H9 (cell line): ENCODE data around the gene NLN. TPM values are rescaled to one million over a fixed set of nuclear protein-coding genes. Genes with fewer than 3 reads are reported as not detected.

ENCODE experiments used
- DNase-seq: peaks from one replicate; pipeline ENCODE4 v3.0.0-alpha.2; 2017
- H2AFZ ChIP-seq: one replicate; pipeline ENCODE4 v1.6.1; 2013; ENCODE audit warnings: mild to moderate bottlenecking, low read length, control low read depth, moderate library complexity
- H2AK5ac ChIP-seq: 2 replicates; pipeline ENCODE4 v1.6.1; 2013; ENCODE audit warnings: low read length, control low read depth, mixed read lengths; ENCODE audit not compliant: insufficient read length
- H2BK120ac ChIP-seq: one replicate; pipeline ENCODE4 v1.6.1; 2013; ENCODE audit warnings: low read depth, mild to moderate bottlenecking, low read length, control low read depth, inconsistent platforms; ENCODE audit not compliant: poor library complexity, severe bottlenecking
- H2BK12ac ChIP-seq: 2 replicates; pipeline ENCODE4 v1.6.1; 2013; ENCODE audit warnings: low read length, control low read depth, mixed read lengths, low read depth; ENCODE audit not compliant: insufficient read length
- H2BK15ac ChIP-seq: 2 replicates; pipeline ENCODE4 v1.6.1; 2013; ENCODE audit warnings: low read depth, low read length, control low read depth
- H2BK20ac ChIP-seq: one replicate; pipeline ENCODE4 v1.6.1; 2013; ENCODE audit warnings: low read depth, mild to moderate bottlenecking, low read length, control low read depth, inconsistent platforms; ENCODE audit not compliant: poor library complexity, severe bottlenecking
- H2BK5ac ChIP-seq: 2 replicates; pipeline ENCODE4 v1.6.1; 2013; ENCODE audit warnings: low read length, control low read depth, mixed read lengths; ENCODE audit not compliant: insufficient read length
- H3K14ac ChIP-seq: 2 replicates; pipeline ENCODE4 v1.6.1; 2013; ENCODE audit warnings: low read length, control low read depth; ENCODE audit not compliant: insufficient read depth
- H3K18ac ChIP-seq: 2 replicates; pipeline ENCODE4 v1.6.1; 2013; ENCODE audit warnings: low read depth, mild to moderate bottlenecking, mixed read lengths, low read length, control low read depth; ENCODE audit not compliant: insufficient read length
- H3K23ac ChIP-seq: 2 replicates; pipeline ENCODE4 v1.6.1; 2013; ENCODE audit warnings: low read length, control low read depth, mixed read lengths, low read depth; ENCODE audit not compliant: insufficient read length
- H3K23me2 ChIP-seq: 2 replicates; pipeline ENCODE4 v1.6.1; 2013; ENCODE audit warnings: low read depth, mild to moderate bottlenecking, mixed read lengths, low read length, control low read depth; ENCODE audit not compliant: insufficient read length, poor library complexity, severe bottlenecking
- H3K27ac ChIP-seq: 2 replicates; pipeline ENCODE4 v1.5.1; 2013; ENCODE audit warnings: low read length, control low read depth, mixed read lengths, low read depth; ENCODE audit not compliant: insufficient read length
- H3K27me3 ChIP-seq: 2 replicates; pipeline ENCODE4 v1.6.1; 2013; ENCODE audit warnings: low read length, control low read depth, inconsistent platforms; ENCODE audit not compliant: insufficient read depth
- H3K4ac ChIP-seq: 2 replicates; pipeline ENCODE4 v1.6.1; 2013; ENCODE audit warnings: low read depth, mild to moderate bottlenecking, control low read depth, inconsistent platforms, low read length, moderate library complexity
- H3K4me1 ChIP-seq: 2 replicates; pipeline ENCODE4 v1.6.1; 2013; ENCODE audit warnings: low read length, control low read depth, inconsistent platforms; ENCODE audit not compliant: insufficient read depth
- H3K4me2 ChIP-seq: 2 replicates; pipeline ENCODE4 v1.6.1; 2013; ENCODE audit warnings: low read length, control low read depth, mixed read lengths; ENCODE audit not compliant: insufficient read length, insufficient read depth
- H3K56ac ChIP-seq: 2 replicates; pipeline ENCODE4 v1.6.1; 2013; ENCODE audit warnings: low read depth, mild to moderate bottlenecking, mixed read lengths, low read length, control low read depth; ENCODE audit not compliant: insufficient read length
- H3K79me1 ChIP-seq: 2 replicates; pipeline ENCODE4 v1.6.1; 2013; ENCODE audit warnings: low read depth, mild to moderate bottlenecking, moderate library complexity, low read length, control low read depth, inconsistent platforms; ENCODE audit not compliant: insufficient read depth, poor library complexity, severe bottlenecking
- H3K79me2 ChIP-seq: 2 replicates; pipeline ENCODE4 v1.6.1; 2013; ENCODE audit warnings: low read length, control low read depth, inconsistent platforms; ENCODE audit not compliant: insufficient read depth
- H3K9ac ChIP-seq: 2 replicates; pipeline ENCODE4 v1.6.1; 2013; ENCODE audit warnings: low read length, control low read depth, mixed read lengths; ENCODE audit not compliant: insufficient read length; ENCODE audit errors: extremely low read depth
- H3K9me3 ChIP-seq: one replicate; pipeline ENCODE4 v1.6.1; 2013; ENCODE audit warnings: low read depth, low read length, inconsistent platforms; ENCODE audit not compliant: control insufficient read depth
- H3T11ph ChIP-seq: one replicate; pipeline ENCODE4 v1.6.1; 2013; ENCODE audit warnings: mild to moderate bottlenecking, low read length, control low read depth, inconsistent platforms
- H4K20me1 ChIP-seq: one replicate; pipeline ENCODE4 v1.6.1; 2013; ENCODE audit not compliant: control insufficient read depth, insufficient read length, insufficient read depth
- H4K5ac ChIP-seq: 2 replicates; pipeline ENCODE4 v1.6.1; 2013; ENCODE audit warnings: low read depth, mild to moderate bottlenecking, mixed read lengths, low read length, control low read depth; ENCODE audit not compliant: insufficient read length
- H4K8ac ChIP-seq: replicated peaks from 2 replicates; pipeline ENCODE4 v1.6.1; 2013; ENCODE audit warnings: low read length, control low read depth, mixed read lengths, low read depth; ENCODE audit not compliant: insufficient read length
- H4K91ac ChIP-seq: 2 replicates; pipeline ENCODE4 v1.6.1; 2013; ENCODE audit warnings: low read depth, mild to moderate bottlenecking, moderate library complexity, mixed read lengths, low read length, control low read depth; ENCODE audit not compliant: insufficient read length
- H3K27ac Mint-ChIP-seq, 3 experiments: 2 replicates in 2 of 3; 3 replicates in 1 of 3; pipeline ENCODE4 v1.8.0; 2020 to 2021; ENCODE audit warnings: mixed read lengths in 3 of 3, mild to moderate bottlenecking in 1 of 3, moderate library complexity in 1 of 3
- H3K27me3 Mint-ChIP-seq: 2 replicates; pipeline ENCODE4 v1.8.0; 2021; ENCODE audit warnings: low read depth, mild to moderate bottlenecking, moderate library complexity, mixed read lengths
- H3K36me3 Mint-ChIP-seq, 3 experiments: 2 replicates in 2 of 3; 3 replicates in 1 of 3; pipeline ENCODE4 v1.8.0; 2020 to 2021; ENCODE audit warnings: low read depth in 3 of 3, mixed read lengths in 3 of 3; ENCODE audit not compliant: insufficient read depth in 1 of 3
- H3K4me1 Mint-ChIP-seq, 2 experiments: 2 replicates each; pipeline ENCODE4 v1.8.0; 2020; ENCODE audit warnings: mixed read lengths in 2 of 2
- H3K4me3 Mint-ChIP-seq, 2 experiments: 2 replicates in 1 of 2; 3 replicates in 1 of 2; pipeline ENCODE4 v1.8.0; 2020 to 2021; ENCODE audit warnings: mild to moderate bottlenecking in 2 of 2, mixed read lengths in 2 of 2, moderate library complexity in 1 of 2
- H3K9me3 Mint-ChIP-seq, 2 experiments: 2 replicates in 1 of 2; 3 replicates in 1 of 2; pipeline ENCODE4 v1.8.0; 2020; ENCODE audit warnings: mild to moderate bottlenecking in 2 of 2, mixed read lengths in 2 of 2, moderate library complexity in 1 of 2
- WGBS: extraction: QIAGEN DNeasy Blood & Tissue Kit; methylation state at CpG from one replicate; pipeline ENCODE4 v1.1.7; 2013; ENCODE audit warnings: missing lambda C conversion rate, low lambda C conversion rate, mixed read lengths; ENCODE audit not compliant: insufficient read length; ENCODE audit errors: extremely low coverage; 5-methylcytosine and 5-hydroxymethylcytosine counted together
- total RNA-seq: library from RNA; stranded (reverse); gene quantifications from 2 replicates; pipeline ENCODE4 v1.2.1, GENCODE V29; 2021
- TF ChIP-seq, protein P1 (sequence below): fragments of 200-600 bp; sonication (generic); conservative IDR thresholded peaks from 3 replicates; pipeline ENCODE4 v1.8.0; 2021; ENCODE audit warnings: antibody characterized with exemption, mild to moderate bottlenecking

The NLN gene
- total RNA-seq, 1 experiment from 2014 or later = 137 TPM

GRCh38 chr5:65812648-65813047 is 90.6 kb downstream of the NLN start:
- Histone ChIP-seq H3K56ac (no peak overlapping the region), H3T11ph (no peak overlapping the region), H3K27ac (no peak overlapping the region), H3K79me1 (no peaks in the 10 kb centered on the region), H3K23ac (no peak overlapping the region), H3K23me2 (no peaks in the 10 kb centered on the region), H2AFZ (no peak overlapping the region), H4K8ac (no peak overlapping the region), H3K9ac (no peak overlapping the region), H3K9me3 (no peaks in the 10 kb centered on the region), H4K20me1 (no peaks in the 10 kb centered on the region), H2BK20ac (no peak overlapping the region), H2BK12ac (no peak overlapping the region), H3K4me2 (no peak overlapping the region), H2BK5ac (no peak overlapping the region), H3K27me3 (no peaks in the 10 kb centered on the region), H2BK15ac (no peak overlapping the region), H4K91ac (no peak overlapping the region), H4K5ac (no peak overlapping the region), H3K18ac (no peak overlapping the region), H3K14ac (no peak overlapping the region), H3K4ac (no peak overlapping the region), H3K79me2 (no peaks in the 10 kb centered on the region), H2AK5ac (no peak overlapping the region), H2BK120ac (no peak overlapping the region), H3K4me1 (no peaks in the 10 kb centered on the region)
- peaks cover 29 to 76% (median 73%) of the 10 kb centered on the region in 3 experiments; a peak in 6 of 7 replicates for H3K36me3 Mint-ChIP-seq
- TF ChIP-seq, protein P1, sequence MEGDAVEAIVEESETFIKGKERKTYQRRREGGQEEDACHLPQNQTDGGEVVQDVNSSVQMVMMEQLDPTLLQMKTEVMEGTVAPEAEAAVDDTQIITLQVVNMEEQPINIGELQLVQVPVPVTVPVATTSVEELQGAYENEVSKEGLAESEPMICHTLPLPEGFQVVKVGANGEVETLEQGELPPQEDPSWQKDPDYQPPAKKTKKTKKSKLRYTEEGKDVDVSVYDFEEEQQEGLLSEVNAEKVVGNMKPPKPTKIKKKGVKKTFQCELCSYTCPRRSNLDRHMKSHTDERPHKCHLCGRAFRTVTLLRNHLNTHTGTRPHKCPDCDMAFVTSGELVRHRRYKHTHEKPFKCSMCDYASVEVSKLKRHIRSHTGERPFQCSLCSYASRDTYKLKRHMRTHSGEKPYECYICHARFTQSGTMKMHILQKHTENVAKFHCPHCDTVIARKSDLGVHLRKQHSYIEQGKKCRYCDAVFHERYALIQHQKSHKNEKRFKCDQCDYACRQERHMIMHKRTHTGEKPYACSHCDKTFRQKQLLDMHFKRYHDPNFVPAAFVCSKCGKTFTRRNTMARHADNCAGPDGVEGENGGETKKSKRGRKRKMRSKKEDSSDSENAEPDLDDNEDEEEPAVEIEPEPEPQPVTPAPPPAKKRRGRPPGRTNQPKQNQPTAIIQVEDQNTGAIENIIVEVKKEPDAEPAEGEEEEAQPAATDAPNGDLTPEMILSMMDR = no peak
- no peak overlapping the region for H3K4me3 Mint-ChIP-seq
- no peaks in the 10 kb centered on the region for H3K9me3 Mint-ChIP-seq
- H3K27ac Mint-ChIP-seq = no peak overlapping the region
- H3K4me1 Mint-ChIP-seq = peaks cover 5 to 15% of the 10 kb centered on the region in 2 experiments
- no peak for DNase-seq
- no peaks in the 10 kb centered on the region for H3K27me3 Mint-ChIP-seq
- no CpG with 5 or more reads among the region's 2 CpGs for WGBS
